ENCODE data around the gene KLK14. TPM values are rescaled to one million over a fixed set of nuclear protein-coding genes. Genes with fewer than 3 reads are reported as not detected.
A peak's percentile ranks its signal among the peaks of the same experiment; 100 is the strongest.

KLK14 gene
- total RNA-seq, result not detected
- long read RNA-seq, donor 1, result 0 reads
- long read RNA-seq, donor 2, result 0 reads

- no peak for DNase-seq (ENCODE audit: low spot score)
- intact Hi-C loops (cut with DNase I), result no loop called here
These were observed at the start of gene KLK14 for GRCh38 chr19:51082611-51083010. KLK14 (minus strand) TSS chr19:51082887; CDS start chr19:51082614, 273 bp downstream.

GRCh38 chr19:51131780-51132680 is 49.3 kb upstream of the KLK14 start:
- intact Hi-C loops (cut with DNase I), result no loop called here
- peak; percentile 87 for DNase-seq (ENCODE audit: low spot score)

GRCh38 chr19:51129716-51130115 is 47.0 kb upstream of the KLK14 start:
- peak; percentile 43 for DNase-seq (ENCODE audit: low spot score)
- intact Hi-C loops (cut with DNase I), result no loop called here

GRCh38 chr19:51128227-51128626 is 45.5 kb upstream of the KLK14 start:
- DNase-seq (ENCODE audit: low spot score), result peak; percentile 62
- intact Hi-C loops (cut with DNase I), result no loop called here

GRCh38 chr19:51127755-51128154 is 45.1 kb upstream of the KLK14 start:
- DNase-seq (ENCODE audit: low spot score), result peak; percentile 79
- intact Hi-C loops (cut with DNase I), result no loop called here

- intact Hi-C loops (cut with DNase I), result no loop called here
- peak; percentile 75 for DNase-seq (ENCODE audit: low spot score)
These were observed 44.3 kb upstream of the KLK14 start for GRCh38 chr19:51127032-51127431.

GRCh38 chr19:51125421-51126075 is 42.9 kb upstream of the KLK14 start:
- peak; percentile 79 for DNase-seq (ENCODE audit: low spot score)
- intact Hi-C loops (cut with DNase I), result loop anchor here in 1 of 2 donors (2.0 kb wide), 1 partner anchor 17 kb away; the partner anchor contains the start of gene SIGLEC7

GRCh38 chr19:51124729-51125128 is 42.0 kb upstream of the KLK14 start, which contains the start of gene SIGLEC9:
SIGLEC9 (plus strand) TSS chr19:51124906; CDS start chr19:51124975, 69 bp downstream.
- intact Hi-C loops (cut with DNase I), result loop anchor here in 1 of 2 donors (2.0 kb wide), 1 partner anchor 18 kb away; the partner anchor contains the start of gene SIGLEC7
- peak; percentile 89 for DNase-seq (ENCODE audit: low spot score)

- intact Hi-C loops (cut with DNase I), result loop anchor here in 1 of 2 donors (2.0 kb wide), 1 partner anchor 19 kb away; the partner anchor contains the start of gene SIGLEC7
- DNase-seq (ENCODE audit: low spot score), result peak; percentile 50
These were observed 41.5 kb upstream of the KLK14 start for GRCh38 chr19:51124216-51124615.

- intact Hi-C loops (cut with DNase I), result loop anchor here in 1 of 2 donors (2.0 kb wide), 1 partner anchor 19 kb away; the partner anchor contains the start of gene SIGLEC7
- DNase-seq (ENCODE audit: low spot score), result peak; percentile 59
These were observed 41.1 kb upstream of the KLK14 start for GRCh38 chr19:51123802-51124201.

GRCh38 chr19:51123381-51123800 is 40.7 kb upstream of the KLK14 start:
- DNase-seq (ENCODE audit: low spot score), result peak; percentile 85
- intact Hi-C loops (cut with DNase I), result no loop called here

- DNase-seq (ENCODE audit: low spot score), result peak; percentile 85
- intact Hi-C loops (cut with DNase I), result no loop called here
These were observed 39.7 kb upstream of the KLK14 start for GRCh38 chr19:51122112-51122981.

- intact Hi-C loops (cut with DNase I), result no loop called here
- peak; percentile 49 for DNase-seq (ENCODE audit: low spot score)
These were observed 38.6 kb upstream of the KLK14 start for GRCh38 chr19:51121257-51121656.

GRCh38 chr19:51120160-51120559 is 37.5 kb upstream of the KLK14 start:
- peak; percentile 16 for DNase-seq (ENCODE audit: low spot score)
- intact Hi-C loops (cut with DNase I), result no loop called here

GRCh38 chr19:51119611-51120010 is 36.9 kb upstream of the KLK14 start:
- intact Hi-C loops (cut with DNase I), result no loop called here
- peak; percentile 64 for DNase-seq (ENCODE audit: low spot score)

- DNase-seq (ENCODE audit: low spot score), result peak; percentile 34
- intact Hi-C loops (cut with DNase I), result no loop called here
These were observed 36.4 kb upstream of the KLK14 start for GRCh38 chr19:51119101-51119500.

- DNase-seq (ENCODE audit: low spot score), result peak; percentile 13
- intact Hi-C loops (cut with DNase I), result no loop called here
These were observed 34.1 kb upstream of the KLK14 start for GRCh38 chr19:51116736-51117286.

- intact Hi-C loops (cut with DNase I), result no loop called here
- no peak for DNase-seq (ENCODE audit: low spot score)
These were observed 31.5 kb upstream of the KLK14 start for GRCh38 chr19:51114087-51114729.

All from posterior vena cava (tissue), 2 donors.